Measurements from ENCODE around the gene MRE11. TPM values are rescaled to one million over a fixed set of nuclear protein-coding genes. Genes with fewer than 3 reads are reported as not detected.
A peak's percentile ranks its signal among the peaks of the same experiment; 100 is the strongest.
"Not testable (repeated sequence)": the region's sequence is repeated elsewhere in the genome, so short reads cannot be mapped to it uniquely, and the experiment has no call there.

The MRE11 gene
- total RNA-seq, 1 donor from 2014 or later, result 14.1 TPM

DNA sequence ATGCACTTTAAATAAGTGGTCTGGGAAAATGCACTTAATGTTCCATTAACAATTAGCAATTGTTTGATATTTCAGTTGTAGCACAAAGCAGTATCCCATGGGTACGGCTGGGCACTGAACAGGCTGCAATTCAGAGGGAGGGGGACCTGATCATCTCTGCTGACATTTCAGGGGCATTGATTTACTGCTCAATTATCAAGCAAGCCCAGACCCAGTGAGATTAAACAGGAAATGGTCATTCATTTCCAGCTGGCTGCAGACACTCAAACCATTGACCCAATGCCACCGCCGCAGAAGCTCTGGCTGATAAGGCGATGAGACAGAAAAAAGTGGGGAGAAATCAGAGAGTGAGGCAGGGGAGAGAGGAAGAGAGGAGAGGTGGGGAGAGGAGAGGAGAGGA, 93.6 kb downstream of the MRE11 start:
- Histone ChIP-seq H3K36me3 (ENCODE audit: insufficient read depth, low read length) (no peaks in the 10 kb centered on the region), H3K9ac (ENCODE audit: low read length) (no peak overlapping the region), H3K4me3 (ENCODE audit: insufficient read depth, low read depth, low read length) (no peak overlapping the region), H3K4me2 (ENCODE audit: low read length) (peak overlapping the region; percentile 90), H3K79me2 (ENCODE audit: insufficient read depth, low read length) (no peaks in the 10 kb centered on the region), H3K9me3 (ENCODE audit: insufficient read depth, low read depth, low read length) (no peaks in the 10 kb centered on the region), H3K27me3 (ENCODE audit: insufficient read depth, low read length) (peaks cover 26% of the 10 kb centered on the region), H3K4me1 (ENCODE audit: insufficient read depth, low read length) (peaks cover 4% of the 10 kb centered on the region), H4K20me1 (ENCODE audit: insufficient read depth, low read length) (no peaks in the 10 kb centered on the region), H2AFZ (ENCODE audit: low read depth, low read length) (no peak overlapping the region), H3K27ac (ENCODE audit: low read depth, low read length) (no peak overlapping the region)
- TF ChIP-seq, protein P1, sequence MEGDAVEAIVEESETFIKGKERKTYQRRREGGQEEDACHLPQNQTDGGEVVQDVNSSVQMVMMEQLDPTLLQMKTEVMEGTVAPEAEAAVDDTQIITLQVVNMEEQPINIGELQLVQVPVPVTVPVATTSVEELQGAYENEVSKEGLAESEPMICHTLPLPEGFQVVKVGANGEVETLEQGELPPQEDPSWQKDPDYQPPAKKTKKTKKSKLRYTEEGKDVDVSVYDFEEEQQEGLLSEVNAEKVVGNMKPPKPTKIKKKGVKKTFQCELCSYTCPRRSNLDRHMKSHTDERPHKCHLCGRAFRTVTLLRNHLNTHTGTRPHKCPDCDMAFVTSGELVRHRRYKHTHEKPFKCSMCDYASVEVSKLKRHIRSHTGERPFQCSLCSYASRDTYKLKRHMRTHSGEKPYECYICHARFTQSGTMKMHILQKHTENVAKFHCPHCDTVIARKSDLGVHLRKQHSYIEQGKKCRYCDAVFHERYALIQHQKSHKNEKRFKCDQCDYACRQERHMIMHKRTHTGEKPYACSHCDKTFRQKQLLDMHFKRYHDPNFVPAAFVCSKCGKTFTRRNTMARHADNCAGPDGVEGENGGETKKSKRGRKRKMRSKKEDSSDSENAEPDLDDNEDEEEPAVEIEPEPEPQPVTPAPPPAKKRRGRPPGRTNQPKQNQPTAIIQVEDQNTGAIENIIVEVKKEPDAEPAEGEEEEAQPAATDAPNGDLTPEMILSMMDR (IDR thresholded peaks at IDR 0.05; ENCODE audit: insufficient read depth, low read depth, low read length), result no peak
- no peak for TF ChIP-seq EZH2 (IDR thresholded peaks at IDR 0.05; ENCODE audit: insufficient read depth, low read length)
- Mint-ChIP-seq H3K36me3 (ENCODE audit: low read depth, unreplicated experiment) (peaks cover 2% of the 10 kb centered on the region), H3K27me3 (ENCODE audit: low read depth, unreplicated experiment) (peaks cover 53% of the 10 kb centered on the region), H3K9me3 (ENCODE audit: unreplicated experiment) (peaks cover 4% of the 10 kb centered on the region), H3K4me3 (ENCODE audit: unreplicated experiment) (no peak overlapping the region), H3K4me1 (ENCODE audit: low read depth, unreplicated experiment) (no peaks in the 10 kb centered on the region), H3K27ac (ENCODE audit: unreplicated experiment) (no peak overlapping the region)
- DNase-seq (ENCODE audit: low read depth) (no peak), FAIRE-seq (no peak)

DNA sequence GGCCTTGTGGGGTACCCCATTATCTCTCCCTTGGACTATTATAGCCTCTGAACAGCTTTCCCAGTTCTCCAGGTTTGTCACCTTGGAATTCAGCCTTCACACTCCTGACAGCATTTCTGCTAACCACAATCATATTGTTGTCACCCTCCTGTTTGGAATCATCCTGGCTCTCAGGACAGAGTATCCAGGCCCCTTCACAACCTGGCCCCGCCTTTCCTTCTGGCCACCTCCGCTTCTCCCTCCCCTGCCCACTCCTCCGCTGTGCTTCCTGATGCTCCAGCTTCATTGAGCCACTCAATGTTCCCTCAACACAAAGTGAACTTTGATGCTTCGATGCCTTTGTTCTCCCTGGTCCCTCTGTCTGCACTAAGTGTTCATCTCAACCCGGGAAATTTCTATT, 95.5 kb downstream of the MRE11 start:
- Mint-ChIP-seq H3K9me3 (ENCODE audit: unreplicated experiment) (peaks cover 4% of the 10 kb centered on the region), H3K36me3 (ENCODE audit: low read depth, unreplicated experiment) (peaks cover 2% of the 10 kb centered on the region), H3K27me3 (ENCODE audit: low read depth, unreplicated experiment) (peaks cover 50% of the 10 kb centered on the region), H3K4me3 (ENCODE audit: unreplicated experiment) (no peak overlapping the region), H3K27ac (ENCODE audit: unreplicated experiment) (no peak overlapping the region), H3K4me1 (ENCODE audit: low read depth, unreplicated experiment) (no peaks in the 10 kb centered on the region)
- no peak overlapping the region for H3K4me3 ChIP-seq (ENCODE audit: insufficient read depth, low read depth, low read length)
- DNase-seq (ENCODE audit: low read depth), result no peak
- H3K27me3 ChIP-seq (ENCODE audit: insufficient read depth, low read length), result peaks cover 26% of the 10 kb centered on the region
- H3K36me3 ChIP-seq (ENCODE audit: insufficient read depth, low read length), result no peaks in the 10 kb centered on the region
- H2AFZ ChIP-seq (ENCODE audit: low read depth, low read length), result no peak overlapping the region
- H3K4me2 ChIP-seq (ENCODE audit: low read length), result no peak overlapping the region
- peaks cover 4% of the 10 kb centered on the region for H3K4me1 ChIP-seq (ENCODE audit: insufficient read depth, low read length)
- no peaks in the 10 kb centered on the region for H3K79me2 ChIP-seq (ENCODE audit: insufficient read depth, low read length)
- no peak overlapping the region for H3K9ac ChIP-seq (ENCODE audit: low read length)
- FAIRE-seq, result no peak
- no peak overlapping the region for H3K27ac ChIP-seq (ENCODE audit: low read depth, low read length)
- H4K20me1 ChIP-seq (ENCODE audit: insufficient read depth, low read length), result no peaks in the 10 kb centered on the region
- no peaks in the 10 kb centered on the region for H3K9me3 ChIP-seq (ENCODE audit: insufficient read depth, low read depth, low read length)
- TF ChIP-seq, protein P1 (IDR thresholded peaks at IDR 0.05; ENCODE audit: insufficient read depth, low read depth, low read length), result no peak
- no peak for TF ChIP-seq EZH2 (IDR thresholded peaks at IDR 0.05; ENCODE audit: insufficient read depth, low read length)

DNA sequence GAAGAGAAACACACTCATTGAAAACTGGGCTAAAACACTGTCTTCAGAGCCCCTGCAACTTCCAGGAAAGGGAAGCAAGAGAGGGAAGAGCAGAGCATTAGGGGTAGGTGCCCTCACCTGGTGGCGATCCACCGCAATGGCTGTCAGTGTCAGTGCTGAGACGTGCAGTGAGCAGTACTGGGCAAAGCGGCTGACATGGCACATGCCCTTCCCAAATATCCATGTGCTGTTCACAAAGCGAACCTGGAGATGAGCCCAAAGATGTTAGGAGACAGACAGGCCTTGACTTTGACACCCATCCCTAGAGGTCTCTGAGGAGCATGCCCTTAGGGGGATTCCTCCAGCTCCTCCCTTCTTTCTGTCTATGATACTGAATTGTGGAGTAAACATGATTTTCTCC, 97.4 kb downstream of the MRE11 start:
- Histone ChIP-seq H3K27me3 (ENCODE audit: insufficient read depth, low read length) (peaks cover 21% of the 10 kb centered on the region), H3K9me3 (ENCODE audit: insufficient read depth, low read depth, low read length) (no peaks in the 10 kb centered on the region), H3K4me2 (ENCODE audit: low read length) (no peak overlapping the region), H3K9ac (ENCODE audit: low read length) (no peak overlapping the region), H4K20me1 (ENCODE audit: insufficient read depth, low read length) (no peaks in the 10 kb centered on the region), H3K4me3 (ENCODE audit: insufficient read depth, low read depth, low read length) (no peak overlapping the region), H3K27ac (ENCODE audit: low read depth, low read length) (no peak overlapping the region), H3K4me1 (ENCODE audit: insufficient read depth, low read length) (peaks cover 4% of the 10 kb centered on the region), H2AFZ (ENCODE audit: low read depth, low read length) (no peak overlapping the region), H3K79me2 (ENCODE audit: insufficient read depth, low read length) (no peaks in the 10 kb centered on the region), H3K36me3 (ENCODE audit: insufficient read depth, low read length) (no peaks in the 10 kb centered on the region)
- H3K4me3 Mint-ChIP-seq (ENCODE audit: unreplicated experiment), result no peak overlapping the region
- no peak for FAIRE-seq
- peaks cover 2% of the 10 kb centered on the region for H3K36me3 Mint-ChIP-seq (ENCODE audit: low read depth, unreplicated experiment)
- DNase-seq (ENCODE audit: low read depth), result no peak
- no peak overlapping the region for H3K27ac Mint-ChIP-seq (ENCODE audit: unreplicated experiment)
- TF ChIP-seq EZH2 (IDR thresholded peaks at IDR 0.05; ENCODE audit: insufficient read depth, low read length), result no peak
- TF ChIP-seq, protein P1 (IDR thresholded peaks at IDR 0.05; ENCODE audit: insufficient read depth, low read depth, low read length), result no peak
- H3K27me3 Mint-ChIP-seq (ENCODE audit: low read depth, unreplicated experiment), result peaks cover 38% of the 10 kb centered on the region
- H3K4me1 Mint-ChIP-seq (ENCODE audit: low read depth, unreplicated experiment), result no peaks in the 10 kb centered on the region
- H3K9me3 Mint-ChIP-seq (ENCODE audit: unreplicated experiment), result peaks cover 2% of the 10 kb centered on the region

DNA sequence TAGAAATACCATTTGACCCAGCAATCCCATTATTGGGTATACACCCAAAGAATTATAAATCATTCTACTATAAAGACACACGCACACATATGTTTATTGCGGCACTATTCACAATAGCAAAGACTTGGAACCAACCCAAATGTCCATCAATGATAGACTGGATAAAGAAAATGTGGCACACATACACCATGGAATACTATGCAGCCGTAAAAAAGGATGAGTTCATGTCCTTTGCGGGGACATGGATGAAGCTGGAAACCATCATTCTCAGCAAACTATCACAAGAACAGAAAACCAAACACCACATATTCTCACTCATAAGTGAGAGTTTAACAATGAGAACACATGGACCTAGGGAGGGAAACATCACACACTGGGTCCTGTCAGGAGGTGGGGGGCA, 101.7 kb downstream of the MRE11 start:
- not testable (repeated sequence) for H3K4me1 Mint-ChIP-seq (ENCODE audit: low read depth, unreplicated experiment); H3K4me3 ChIP-seq (ENCODE audit: insufficient read depth, low read depth, low read length); H3K79me2 ChIP-seq (ENCODE audit: insufficient read depth, low read length); H3K27me3 Mint-ChIP-seq (ENCODE audit: low read depth, unreplicated experiment); H3K4me2 ChIP-seq (ENCODE audit: low read length); DNase-seq (ENCODE audit: low read depth); H3K27me3 ChIP-seq (ENCODE audit: insufficient read depth, low read length); H3K36me3 Mint-ChIP-seq (ENCODE audit: low read depth, unreplicated experiment); H4K20me1 ChIP-seq (ENCODE audit: insufficient read depth, low read length); H3K4me1 ChIP-seq (ENCODE audit: insufficient read depth, low read length); H3K36me3 ChIP-seq (ENCODE audit: insufficient read depth, low read length); H3K27ac ChIP-seq (ENCODE audit: low read depth, low read length); FAIRE-seq; H3K4me3 Mint-ChIP-seq (ENCODE audit: unreplicated experiment); H3K9ac ChIP-seq (ENCODE audit: low read length); H2AFZ ChIP-seq (ENCODE audit: low read depth, low read length); H3K9me3 ChIP-seq (ENCODE audit: insufficient read depth, low read depth, low read length); H3K27ac Mint-ChIP-seq (ENCODE audit: unreplicated experiment); H3K9me3 Mint-ChIP-seq (ENCODE audit: unreplicated experiment)
